ENCODE data around the gene MACO1. TPM values are rescaled to one million over a fixed set of nuclear protein-coding genes. Genes with fewer than 3 reads are reported as not detected.
A peak's percentile ranks its signal among the peaks of the same experiment; 100 is the strongest.

Gene MACO1
- total and polyA plus RNA-seq, 9 of the 15 experiments (the other 6 are each of a cell fraction or from before 2014, with no cell fraction given), result 4.6 to 28.4 (median 21.7) TPM

- TF ChIP-seq, protein P1, sequence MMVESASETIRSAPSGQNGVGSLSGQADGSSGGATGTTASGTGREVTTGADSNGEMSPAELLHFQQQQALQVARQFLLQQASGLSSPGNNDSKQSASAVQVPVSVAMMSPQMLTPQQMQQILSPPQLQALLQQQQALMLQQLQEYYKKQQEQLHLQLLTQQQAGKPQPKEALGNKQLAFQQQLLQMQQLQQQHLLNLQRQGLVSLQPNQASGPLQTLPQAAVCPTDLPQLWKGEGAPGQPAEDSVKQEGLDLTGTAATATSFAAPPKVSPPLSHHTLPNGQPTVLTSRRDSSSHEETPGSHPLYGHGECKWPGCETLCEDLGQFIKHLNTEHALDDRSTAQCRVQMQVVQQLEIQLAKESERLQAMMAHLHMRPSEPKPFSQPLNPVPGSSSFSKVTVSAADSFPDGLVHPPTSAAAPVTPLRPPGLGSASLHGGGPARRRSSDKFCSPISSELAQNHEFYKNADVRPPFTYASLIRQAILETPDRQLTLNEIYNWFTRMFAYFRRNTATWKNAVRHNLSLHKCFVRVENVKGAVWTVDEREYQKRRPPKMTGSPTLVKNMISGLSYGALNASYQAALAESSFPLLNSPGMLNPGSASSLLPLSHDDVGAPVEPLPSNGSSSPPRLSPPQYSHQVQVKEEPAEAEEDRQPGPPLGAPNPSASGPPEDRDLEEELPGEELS (CRISPR knock-in tag; IDR thresholded peaks at IDR 0.05; ENCODE audit: borderline replicate concordance), result no peak
- TF ChIP-seq RBM39 (optimal IDR thresholded peaks at IDR 0.05; ENCODE audit: low read depth, low read length) (no peak), CCNT2 (IDR thresholded peaks at IDR 0.05; ENCODE audit: borderline replicate concordance, extremely low read depth, insufficient read length, low read depth, low read length) (peak; percentile 66), KAT7 (CRISPR knock-in tag; IDR thresholded peaks at IDR 0.05; ENCODE audit: borderline replicate concordance) (no peak), PRPF4 (IDR thresholded peaks at IDR 0.05; ENCODE audit: insufficient read depth, low read depth, low read length, poor library complexity, severe bottlenecking) (no peak), FOXJ2 (tag; IDR thresholded peaks at IDR 0.05) (no peak), CHCHD3 (CRISPR knock-in tag; IDR thresholded peaks at IDR 0.05) (no peak), ZNF79 (CRISPR knock-in tag; IDR thresholded peaks at IDR 0.05; ENCODE audit: low read depth) (no peak), POLR2G (IDR thresholded peaks at IDR 0.05; ENCODE audit: low read depth, low read length) (peak; percentile 89)
- TF ChIP-seq, protein P2, sequence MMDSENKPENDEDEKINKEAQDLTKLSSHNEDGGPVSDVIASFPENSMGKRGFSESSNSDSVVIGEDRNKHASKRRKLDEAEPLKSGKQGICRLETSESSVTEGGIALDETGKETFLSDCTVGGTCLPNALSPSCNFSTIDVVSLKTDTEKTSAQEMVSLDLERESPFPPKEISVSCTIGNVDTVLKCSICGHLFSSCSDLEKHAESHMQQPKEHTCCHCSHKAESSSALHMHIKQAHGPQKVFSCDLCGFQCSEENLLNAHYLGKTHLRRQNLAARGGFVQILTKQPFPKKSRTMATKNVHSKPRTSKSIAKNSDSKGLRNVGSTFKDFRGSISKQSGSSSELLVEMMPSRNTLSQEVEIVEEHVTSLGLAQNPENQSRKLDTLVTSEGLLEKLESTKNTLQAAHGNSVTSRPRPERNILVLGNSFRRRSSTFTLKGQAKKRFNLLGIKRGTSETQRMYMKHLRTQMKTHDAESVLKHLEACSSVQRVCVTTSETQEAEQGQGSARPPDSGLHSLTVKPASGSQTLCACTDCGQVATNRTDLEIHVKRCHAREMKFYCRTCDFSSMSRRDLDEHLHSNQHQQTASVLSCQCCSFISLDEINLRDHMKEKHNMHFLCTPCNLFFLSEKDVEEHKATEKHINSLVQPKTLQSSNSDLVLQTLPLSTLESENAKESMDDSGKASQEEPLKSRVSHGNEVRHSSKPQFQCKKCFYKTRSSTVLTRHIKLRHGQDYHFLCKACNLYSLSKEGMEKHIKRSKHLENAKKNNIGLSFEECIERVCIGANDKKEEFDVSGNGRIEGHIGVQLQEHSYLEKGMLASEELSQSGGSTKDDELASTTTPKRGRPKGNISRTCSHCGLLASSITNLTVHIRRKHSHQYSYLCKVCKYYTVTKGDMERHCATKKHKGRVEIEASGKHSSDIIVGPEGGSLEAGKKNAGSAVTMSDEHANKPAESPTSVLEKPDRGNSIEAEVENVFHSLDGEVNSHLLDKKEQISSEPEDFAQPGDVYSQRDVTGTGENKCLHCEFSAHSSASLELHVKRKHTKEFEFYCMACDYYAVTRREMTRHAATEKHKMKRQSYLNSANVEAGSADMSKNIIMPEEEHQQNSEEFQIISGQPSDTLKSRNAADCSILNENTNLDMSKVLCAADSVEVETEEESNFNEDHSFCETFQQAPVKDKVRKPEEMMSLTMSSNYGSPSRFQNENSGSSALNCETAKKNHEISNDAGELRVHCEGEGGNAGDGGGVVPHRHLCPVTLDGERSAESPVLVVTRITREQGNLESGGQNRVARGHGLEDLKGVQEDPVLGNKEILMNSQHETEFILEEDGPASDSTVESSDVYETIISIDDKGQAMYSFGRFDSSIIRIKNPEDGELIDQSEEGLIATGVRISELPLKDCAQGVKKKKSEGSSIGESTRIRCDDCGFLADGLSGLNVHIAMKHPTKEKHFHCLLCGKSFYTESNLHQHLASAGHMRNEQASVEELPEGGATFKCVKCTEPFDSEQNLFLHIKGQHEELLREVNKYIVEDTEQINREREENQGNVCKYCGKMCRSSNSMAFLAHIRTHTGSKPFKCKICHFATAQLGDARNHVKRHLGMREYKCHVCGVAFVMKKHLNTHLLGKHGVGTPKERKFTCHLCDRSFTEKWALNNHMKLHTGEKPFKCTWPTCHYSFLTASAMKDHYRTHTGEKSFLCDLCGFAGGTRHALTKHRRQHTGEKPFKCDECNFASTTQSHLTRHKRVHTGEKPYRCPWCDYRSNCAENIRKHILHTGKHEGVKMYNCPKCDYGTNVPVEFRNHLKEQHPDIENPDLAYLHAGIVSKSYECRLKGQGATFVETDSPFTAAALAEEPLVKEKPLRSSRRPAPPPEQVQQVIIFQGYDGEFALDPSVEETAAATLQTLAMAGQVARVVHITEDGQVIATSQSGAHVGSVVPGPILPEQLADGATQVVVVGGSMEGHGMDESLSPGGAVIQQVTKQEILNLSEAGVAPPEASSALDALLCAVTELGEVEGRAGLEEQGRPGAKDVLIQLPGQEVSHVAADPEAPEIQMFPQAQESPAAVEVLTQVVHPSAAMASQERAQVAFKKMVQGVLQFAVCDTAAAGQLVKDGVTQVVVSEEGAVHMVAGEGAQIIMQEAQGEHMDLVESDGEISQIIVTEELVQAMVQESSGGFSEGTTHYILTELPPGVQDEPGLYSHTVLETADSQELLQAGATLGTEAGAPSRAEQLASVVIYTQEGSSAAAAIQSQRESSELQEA (IDR thresholded peaks at IDR 0.05; ENCODE audit: low read depth), result no peak
- TF ChIP-seq, protein P3, sequence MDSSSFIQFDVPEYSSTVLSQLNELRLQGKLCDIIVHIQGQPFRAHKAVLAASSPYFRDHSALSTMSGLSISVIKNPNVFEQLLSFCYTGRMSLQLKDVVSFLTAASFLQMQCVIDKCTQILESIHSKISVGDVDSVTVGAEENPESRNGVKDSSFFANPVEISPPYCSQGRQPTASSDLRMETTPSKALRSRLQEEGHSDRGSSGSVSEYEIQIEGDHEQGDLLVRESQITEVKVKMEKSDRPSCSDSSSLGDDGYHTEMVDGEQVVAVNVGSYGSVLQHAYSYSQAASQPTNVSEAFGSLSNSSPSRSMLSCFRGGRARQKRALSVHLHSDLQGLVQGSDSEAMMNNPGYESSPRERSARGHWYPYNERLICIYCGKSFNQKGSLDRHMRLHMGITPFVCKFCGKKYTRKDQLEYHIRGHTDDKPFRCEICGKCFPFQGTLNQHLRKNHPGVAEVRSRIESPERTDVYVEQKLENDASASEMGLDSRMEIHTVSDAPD (CRISPR knock-in tag; IDR thresholded peaks at IDR 0.05), result no peak
- TF ChIP-seq, protein P4, sequence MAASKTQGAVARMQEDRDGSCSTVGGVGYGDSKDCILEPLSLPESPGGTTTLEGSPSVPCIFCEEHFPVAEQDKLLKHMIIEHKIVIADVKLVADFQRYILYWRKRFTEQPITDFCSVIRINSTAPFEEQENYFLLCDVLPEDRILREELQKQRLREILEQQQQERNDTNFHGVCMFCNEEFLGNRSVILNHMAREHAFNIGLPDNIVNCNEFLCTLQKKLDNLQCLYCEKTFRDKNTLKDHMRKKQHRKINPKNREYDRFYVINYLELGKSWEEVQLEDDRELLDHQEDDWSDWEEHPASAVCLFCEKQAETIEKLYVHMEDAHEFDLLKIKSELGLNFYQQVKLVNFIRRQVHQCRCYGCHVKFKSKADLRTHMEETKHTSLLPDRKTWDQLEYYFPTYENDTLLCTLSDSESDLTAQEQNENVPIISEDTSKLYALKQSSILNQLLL (CRISPR knock-in tag; IDR thresholded peaks at IDR 0.05; ENCODE audit: borderline replicate concordance), result no peak
Observed at GRCh38 chr1:25543425-25544242, 112.9 kb downstream of the MACO1 start, which contains the start of gene LDLRAP1 (continued).

All from K562 (cell line).